Testis (tissue), 2 donors: ENCODE data around the gene ANKRD28.

Experiments
- CTCF ChIP-seq, 3 experiments: fragments of 450-650 bp in 2 of 3; fragments of 200-600 bp in 1 of 3; sonication (generic) in 1 of 3; IDR thresholded peaks; one replicate each; pipeline ENCODE4 v1.5.1; 2016 to 2019; ENCODE audit warnings: antibody characterized with exemption in 3 of 3, mild to moderate bottlenecking in 2 of 3, moderate library complexity in 1 of 3
- POLR2A ChIP-seq: fragments of 450-650 bp; IDR thresholded peaks from one replicate; pipeline ENCODE4 v1.6.1; 2017; ENCODE audit warnings: antibody characterized with exemption, mild to moderate bottlenecking, moderate library complexity

- TF ChIP-seq CTCF (IDR thresholded peaks at IDR 0.05) (no peak), POLR2A (no peak)
Observed at GRCh38 chr3:15831927-15832326, 34.1 kb upstream of the ANKRD28 start.
